ENCODE results near the gene LRBA.

DNA sequence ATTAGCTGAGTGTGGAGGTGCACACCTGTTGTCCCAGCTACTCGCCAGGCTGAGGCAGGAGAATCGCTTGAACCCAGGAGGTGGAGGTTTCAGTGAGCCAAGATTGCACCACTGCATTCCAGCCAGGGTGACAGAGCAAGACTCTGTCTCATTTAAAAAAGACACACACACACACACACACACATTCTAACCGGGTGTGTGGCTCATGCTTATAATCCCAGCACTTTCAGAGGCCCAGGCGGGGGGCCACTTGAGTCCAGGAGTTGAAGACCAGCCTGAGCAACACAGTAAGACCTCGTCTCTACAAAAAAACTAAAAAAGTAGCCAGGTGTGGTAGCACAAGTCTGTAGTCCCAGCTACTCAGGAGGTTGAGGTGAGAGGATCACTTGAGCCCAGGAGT is 152.3 kb downstream of the LRBA start:
- TF ChIP-seq, protein P1, sequence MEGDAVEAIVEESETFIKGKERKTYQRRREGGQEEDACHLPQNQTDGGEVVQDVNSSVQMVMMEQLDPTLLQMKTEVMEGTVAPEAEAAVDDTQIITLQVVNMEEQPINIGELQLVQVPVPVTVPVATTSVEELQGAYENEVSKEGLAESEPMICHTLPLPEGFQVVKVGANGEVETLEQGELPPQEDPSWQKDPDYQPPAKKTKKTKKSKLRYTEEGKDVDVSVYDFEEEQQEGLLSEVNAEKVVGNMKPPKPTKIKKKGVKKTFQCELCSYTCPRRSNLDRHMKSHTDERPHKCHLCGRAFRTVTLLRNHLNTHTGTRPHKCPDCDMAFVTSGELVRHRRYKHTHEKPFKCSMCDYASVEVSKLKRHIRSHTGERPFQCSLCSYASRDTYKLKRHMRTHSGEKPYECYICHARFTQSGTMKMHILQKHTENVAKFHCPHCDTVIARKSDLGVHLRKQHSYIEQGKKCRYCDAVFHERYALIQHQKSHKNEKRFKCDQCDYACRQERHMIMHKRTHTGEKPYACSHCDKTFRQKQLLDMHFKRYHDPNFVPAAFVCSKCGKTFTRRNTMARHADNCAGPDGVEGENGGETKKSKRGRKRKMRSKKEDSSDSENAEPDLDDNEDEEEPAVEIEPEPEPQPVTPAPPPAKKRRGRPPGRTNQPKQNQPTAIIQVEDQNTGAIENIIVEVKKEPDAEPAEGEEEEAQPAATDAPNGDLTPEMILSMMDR (IDR thresholded peaks at IDR 0.05) = no peak
- TF ChIP-seq POLR2A (IDR thresholded peaks at IDR 0.05) = no peak
- TF ChIP-seq POLR2AphosphoS5 (IDR thresholded peaks at IDR 0.05; ENCODE audit: insufficient read depth in 1 of 2, low read depth in 1 of 2) = no peak
